Stomach (tissue), 9 donors: ENCODE measurements around the gene BORCS5. TPM values are rescaled to one million over a fixed set of nuclear protein-coding genes. Genes with fewer than 3 reads are reported as not detected.

Experiments used
- DNase-seq, 2 donors: peaks; one replicate each; pipeline versions ENCODE4 v3.0.0 to v3.0.0-alpha.2; 2013 to 2019
- H3K27ac ChIP-seq, 5 donors: fragments of 200-600 bp in 4 of 5; sonication (generic) in 4 of 5; one replicate each; pipeline ENCODE4 v1.5.1; 2013 to 2019; ENCODE audit warnings: mild to moderate bottlenecking in 1 of 5, moderate library complexity in 1 of 5
- H3K27me3 ChIP-seq, 3 donors: fragments of 200-600 bp; sonication (generic); one replicate each; pipeline ENCODE4 v1.5.1; 2017 to 2019; ENCODE audit warnings: mixed run types in 1 of 3
- H3K36me3 ChIP-seq, 4 donors: fragments of 200-600 bp; sonication (generic); 1 replicate in 3 of 4; 2 replicates in 1 of 4; pipeline ENCODE4 v1.5.1; 2016 to 2019
- H3K4me1 ChIP-seq, 4 donors: fragments of 200-600 bp; sonication (generic); one replicate each; pipeline ENCODE4 v1.5.1; 2016 to 2019
- H3K4me3 ChIP-seq, 4 donors: fragments of 200-600 bp; sonication (generic) in 3 of 4; one replicate each; pipeline ENCODE4 v1.5.1; 2016 to 2019; ENCODE audit warnings: mild to moderate bottlenecking in 1 of 4
- H3K9me3 ChIP-seq, 4 donors: fragments of 200-600 bp; sonication (generic); one replicate each; pipeline ENCODE4 v1.5.1; 2016 to 2019
- EP300 ChIP-seq: sonication (generic); formaldehyde crosslinking; IDR thresholded peaks from one replicate; pipeline ENCODE4 v1.6.1; 2017; ENCODE audit warnings: antibody characterized with exemption
- POLR2A ChIP-seq, 4 donors: fragments of 450-650 bp; IDR thresholded peaks; one replicate each; pipeline ENCODE4 v1.6.1; 2016; ENCODE audit warnings: antibody characterized with exemption in 4 of 4, control low read depth in 2 of 4, mild to moderate bottlenecking in 1 of 4, moderate library complexity in 1 of 4
- POLR2AphosphoS5 ChIP-seq, 3 donors: sonication (generic); formaldehyde crosslinking; IDR thresholded peaks; one replicate each; pipeline ENCODE4 v1.6.1; 2016; ENCODE audit warnings: antibody characterized with exemption in 3 of 3
- WGBS, 5 donors: extraction: QIAGEN DNeasy Blood & Tissue Kit in 3 of 5; methylation state at CpG; one replicate each; pipeline versions ENCODE4 v1.1.5 to v1.1.7; 2013 to 2018; 5-methylcytosine and 5-hydroxymethylcytosine counted together
- intact Hi-C: fragments of 100-400 bp; cut with DNase I; formaldehyde crosslinking; loops from one replicate; pipeline ENCODE4 v1.15.1; 2023; ENCODE audit warnings: low total_unique reads
- polyA plus RNA-seq, 3 donors: library from polyadenylated mRNA; stranded (reverse); fragments of 200-250 nt; gene quantifications; one replicate each; pipeline ENCODE4 v1.2.3, GENCODE V29; 2013
- total RNA-seq, 5 donors: library from RNA; depleted of rRNA; stranded (reverse); fragments of >200 nt; gene quantifications; one replicate each; pipeline versions ENCODE4 v1.1.0 to v1.2.3, GENCODE V29; 2014 to 2016
- TF ChIP-seq, protein P1 (sequence below), 7 experiments: fragments of 450-650 bp in 4 of 7; fragments of 200-600 bp in 3 of 7; sonication (generic) in 3 of 7; IDR thresholded peaks; one replicate each; pipeline ENCODE4 v1.5.1; 2016 to 2019; ENCODE audit warnings: antibody characterized with exemption in 7 of 7, control low read depth in 2 of 7, mild to moderate bottlenecking in 1 of 7
- donor health status: healthy with polysubstance abuse.
- donor health status: Bipolar disorder and iron deficiency.
- donor health status: healthy.

Gene BORCS5
- total and polyA plus RNA-seq, 8 donors, result 1.3 to 49.0 (median 7.5) TPM

DNA sequence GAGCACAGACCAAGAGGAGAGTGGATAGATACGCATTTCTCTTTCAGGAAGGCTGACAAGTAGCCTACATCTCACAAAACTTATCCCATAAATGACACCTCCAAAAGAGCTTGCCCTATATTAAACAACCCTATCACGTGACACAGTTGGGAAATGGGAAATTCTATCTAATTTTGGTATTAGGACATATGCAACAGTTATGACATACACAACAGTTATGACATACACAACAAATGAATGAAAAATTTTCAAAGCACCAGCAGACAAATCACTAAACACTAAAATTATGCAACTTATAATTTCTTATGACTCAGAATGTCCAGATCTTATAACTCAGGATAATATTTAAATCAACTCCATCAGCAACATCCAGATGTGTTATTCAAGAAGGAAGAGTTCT, 151.7 kb downstream of the BORCS5 start:
- H3K9me3 ChIP-seq, result no peaks in the 10 kb centered on the region
- TF ChIP-seq EP300 (no peak), POLR2AphosphoS5 (IDR thresholded peaks at IDR 0.05) (no peak), POLR2A (IDR thresholded peaks at IDR 0.05) (no peak)
- TF ChIP-seq, protein P1, sequence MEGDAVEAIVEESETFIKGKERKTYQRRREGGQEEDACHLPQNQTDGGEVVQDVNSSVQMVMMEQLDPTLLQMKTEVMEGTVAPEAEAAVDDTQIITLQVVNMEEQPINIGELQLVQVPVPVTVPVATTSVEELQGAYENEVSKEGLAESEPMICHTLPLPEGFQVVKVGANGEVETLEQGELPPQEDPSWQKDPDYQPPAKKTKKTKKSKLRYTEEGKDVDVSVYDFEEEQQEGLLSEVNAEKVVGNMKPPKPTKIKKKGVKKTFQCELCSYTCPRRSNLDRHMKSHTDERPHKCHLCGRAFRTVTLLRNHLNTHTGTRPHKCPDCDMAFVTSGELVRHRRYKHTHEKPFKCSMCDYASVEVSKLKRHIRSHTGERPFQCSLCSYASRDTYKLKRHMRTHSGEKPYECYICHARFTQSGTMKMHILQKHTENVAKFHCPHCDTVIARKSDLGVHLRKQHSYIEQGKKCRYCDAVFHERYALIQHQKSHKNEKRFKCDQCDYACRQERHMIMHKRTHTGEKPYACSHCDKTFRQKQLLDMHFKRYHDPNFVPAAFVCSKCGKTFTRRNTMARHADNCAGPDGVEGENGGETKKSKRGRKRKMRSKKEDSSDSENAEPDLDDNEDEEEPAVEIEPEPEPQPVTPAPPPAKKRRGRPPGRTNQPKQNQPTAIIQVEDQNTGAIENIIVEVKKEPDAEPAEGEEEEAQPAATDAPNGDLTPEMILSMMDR (IDR thresholded peaks at IDR 0.05), result no peak
- WGBS, 5 donors, result 86 to 94% (median 91%) methylated on average over 2 of the region's 2 CpGs
- H3K36me3 ChIP-seq, result peaks cover 0 to 11% (median 0%) of the 10 kb centered on the region in 4 donors
- no peaks in the 10 kb centered on the region for H3K27me3 ChIP-seq
- no peak overlapping the region for H3K27ac ChIP-seq
- intact Hi-C loops, result no loop called here
- no peak overlapping the region for H3K4me3 ChIP-seq
- peaks cover 9 to 61% (median 33%) of the 10 kb centered on the region in 4 donors for H3K4me1 ChIP-seq
- no peak for DNase-seq

DNA sequence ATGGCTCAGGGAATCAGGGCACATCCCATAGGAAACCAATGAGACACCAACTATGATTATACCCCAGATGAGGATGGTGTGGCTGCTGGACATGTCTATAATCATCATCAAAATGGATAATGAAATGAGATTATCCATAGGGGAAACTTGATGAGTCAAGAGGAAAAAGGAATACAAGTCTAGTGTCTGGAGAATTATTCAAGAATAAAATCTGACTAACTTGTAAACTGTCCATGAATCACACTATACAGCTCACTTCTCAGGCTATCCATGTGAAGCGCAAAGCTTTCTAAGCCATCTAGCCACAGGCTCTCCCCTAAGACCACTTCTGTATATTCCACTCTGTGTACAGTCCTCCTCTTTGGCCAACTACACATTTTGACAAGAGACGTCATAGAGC, 153.3 kb downstream of the BORCS5 start:
- no peak overlapping the region for H3K4me3 ChIP-seq
- peak overlapping the region in 1 of 5 donors; percentile 40 for H3K27ac ChIP-seq
- no peak for TF ChIP-seq POLR2AphosphoS5 (IDR thresholded peaks at IDR 0.05)
- no peak for TF ChIP-seq EP300
- TF ChIP-seq POLR2A (IDR thresholded peaks at IDR 0.05), result no peak
- TF ChIP-seq, protein P1 (IDR thresholded peaks at IDR 0.05), result no peak
- no peak for DNase-seq
- intact Hi-C loops, result no loop called here
- H3K36me3 ChIP-seq, result peaks cover 0 to 17% (median 0%) of the 10 kb centered on the region in 4 donors
- no peaks in the 10 kb centered on the region for H3K27me3 ChIP-seq
- WGBS, 5 donors, result 92 to 98% (median 94%) methylated on average over 2 of the region's 2 CpGs
- H3K4me1 ChIP-seq, result peaks cover 7 to 49% (median 28%) of the 10 kb centered on the region in 4 donors
- H3K9me3 ChIP-seq, result no peaks in the 10 kb centered on the region

DNA sequence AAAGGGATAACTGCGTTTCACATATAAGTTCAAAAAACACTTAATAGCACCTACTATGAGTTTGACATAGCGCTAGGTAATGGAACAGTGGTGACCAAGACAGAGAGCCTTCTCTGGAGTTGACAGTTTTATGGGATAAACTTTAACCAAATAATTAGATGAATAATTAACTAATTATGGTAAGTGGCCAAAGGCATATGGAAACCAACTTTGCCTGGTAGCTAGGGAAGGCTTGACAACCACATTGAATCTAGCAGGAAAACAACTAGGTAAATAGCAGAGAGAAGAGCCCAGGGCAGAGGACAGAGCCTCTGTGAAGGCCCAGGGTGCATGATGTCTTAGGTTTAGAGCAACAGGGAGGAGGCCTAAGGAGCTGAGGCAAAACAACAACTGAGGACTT, 153.7 kb downstream of the BORCS5 start:
- no peak for DNase-seq
- no peak overlapping the region for H3K27ac ChIP-seq
- WGBS, 5 donors, result 93 to 100% (median 98%) methylated on average over 2 of the region's 2 CpGs
- H3K27me3 ChIP-seq, result no peaks in the 10 kb centered on the region
- peaks cover 5 to 45% (median 24%) of the 10 kb centered on the region in 4 donors for H3K4me1 ChIP-seq
- TF ChIP-seq POLR2AphosphoS5 (IDR thresholded peaks at IDR 0.05), result no peak
- no peak for TF ChIP-seq POLR2A (IDR thresholded peaks at IDR 0.05)
- TF ChIP-seq, protein P1 (IDR thresholded peaks at IDR 0.05), result no peak
- no peak for TF ChIP-seq EP300
- intact Hi-C loops, result no loop called here
- H3K9me3 ChIP-seq, result no peaks in the 10 kb centered on the region
- no peak overlapping the region for H3K4me3 ChIP-seq
- H3K36me3 ChIP-seq, result peaks cover 0 to 17% (median 2%) of the 10 kb centered on the region in 4 donors

DNA sequence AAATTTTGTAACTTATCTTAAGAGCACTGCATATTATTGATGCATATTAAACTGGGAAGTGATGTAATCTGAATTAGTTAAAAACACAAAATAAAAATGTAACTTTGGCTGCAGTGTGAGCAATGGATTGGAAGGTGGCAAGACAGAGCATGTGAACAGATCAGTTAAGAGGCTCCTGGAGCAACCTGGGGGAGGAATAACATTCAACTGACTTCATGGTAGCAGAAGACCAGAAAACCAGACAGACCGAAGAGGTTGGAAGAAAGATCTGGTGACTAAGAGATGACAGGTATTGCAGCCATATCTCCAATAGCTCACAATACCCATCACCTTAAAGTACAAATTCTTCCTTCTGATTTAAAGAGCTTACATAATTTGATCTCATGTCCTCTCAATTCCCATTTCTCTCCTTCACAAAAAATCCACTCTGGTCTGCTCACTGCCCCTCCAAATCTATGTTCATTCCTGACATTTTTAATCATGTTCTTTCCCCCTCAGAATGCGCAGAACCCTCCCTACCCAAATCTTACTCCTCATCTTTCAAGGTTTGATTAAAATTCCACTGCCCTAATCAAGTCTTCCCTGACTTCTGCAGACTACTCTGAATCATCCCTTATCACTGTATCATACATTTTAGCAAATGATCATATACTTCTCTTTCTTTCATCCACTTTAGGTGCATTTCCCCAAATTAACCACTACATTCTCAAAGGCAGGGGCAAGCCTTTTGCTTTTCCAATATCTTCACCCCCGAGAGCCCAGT, 154.3 kb downstream of the BORCS5 start:
- H3K27me3 ChIP-seq, result no peaks in the 10 kb centered on the region
- no peaks in the 10 kb centered on the region for H3K9me3 ChIP-seq
- TF ChIP-seq, protein P1 (IDR thresholded peaks at IDR 0.05), result no peak
- TF ChIP-seq POLR2AphosphoS5 (IDR thresholded peaks at IDR 0.05), result no peak
- TF ChIP-seq EP300, result no peak
- TF ChIP-seq POLR2A (IDR thresholded peaks at IDR 0.05), result no peak
- 62 to 81% (median 66%) methylated on average over 3 of the region's 3 CpGs for WGBS, 5 donors
- no peak for DNase-seq
- H3K27ac ChIP-seq, result no peak overlapping the region
- H3K4me3 ChIP-seq, result no peak overlapping the region
- peaks cover 5 to 38% (median 18%) of the 10 kb centered on the region in 4 donors for H3K4me1 ChIP-seq
- intact Hi-C loops, result no loop called here
- peaks cover 0 to 17% (median 3%) of the 10 kb centered on the region in 4 donors for H3K36me3 ChIP-seq
